Measurements from ENCODE around the gene IMMP1L. TPM values are rescaled to one million over a fixed set of nuclear protein-coding genes. Genes with fewer than 3 reads are reported as not detected.
A peak's percentile ranks its signal among the peaks of the same experiment; 100 is the strongest.

The IMMP1L gene
- total RNA-seq (ENCODE audit: low replicate concordance) = 27.7 and 35.2 TPM in 2 replicates
- long read RNA-seq, partial matches to known transcripts = 1 of 15 reads
- long read RNA-seq, other reads (novel, unspliced or antisense) = 7 of 15 reads

- peak within 1 kb of the TSS; percentile 99 for H3K27ac Mint-ChIP-seq
- peak; percentile 93 for DNase-seq (ENCODE audit: extremely low spot score, unreplicated experiment)
- H3K36me3 Mint-ChIP-seq = peaks cover 14% of the 10 kb centered on the region
- no peaks in the 10 kb centered on the region for H3K27me3 Mint-ChIP-seq
- TF ChIP-seq CTCF (conservative IDR thresholded peaks at IDR 0.05) = no peak
- H3K4me1 Mint-ChIP-seq (ENCODE audit: unreplicated experiment) = peaks cover 24% of the 10 kb centered on the region
- H3K9me3 Mint-ChIP-seq = no peaks in the 10 kb centered on the region
- H3K4me3 Mint-ChIP-seq = peak within 1 kb of the TSS; percentile 100
Observed at GRCh38 chr11:31509429-31510345, at the start of gene IMMP1L, which contains the start of gene ELP4. Gene IMMP1L, minus strand, starts transcription at chr11:31509622. Its CDS starts 46,346 bp downstream, at chr11:31463276. Gene ELP4, plus strand, starts transcription at chr11:31509767. Its CDS starts 18 bp downstream, at chr11:31509785.

GRCh38 chr11:31558001-31558400, 48.6 kb upstream of the IMMP1L start:
- H3K27me3 Mint-ChIP-seq = no peaks in the 10 kb centered on the region
- peaks cover under 1% of the 10 kb centered on the region for H3K36me3 Mint-ChIP-seq
- no peak for TF ChIP-seq CTCF (conservative IDR thresholded peaks at IDR 0.05)
- H3K4me3 Mint-ChIP-seq = no peak overlapping the region
- H3K4me1 Mint-ChIP-seq (ENCODE audit: unreplicated experiment) = no peaks in the 10 kb centered on the region
- no peak overlapping the region for H3K27ac Mint-ChIP-seq
- DNase-seq (ENCODE audit: extremely low spot score, unreplicated experiment) = no peak
- H3K9me3 Mint-ChIP-seq = no peaks in the 10 kb centered on the region

- Mint-ChIP-seq H3K9me3 (no peaks in the 10 kb centered on the region), H3K27me3 (no peaks in the 10 kb centered on the region), H3K36me3 (peaks cover 10% of the 10 kb centered on the region), H3K4me1 (ENCODE audit: unreplicated experiment) (no peaks in the 10 kb centered on the region), H3K27ac (no peak overlapping the region), H3K4me3 (no peak overlapping the region)
- TF ChIP-seq CTCF (conservative IDR thresholded peaks at IDR 0.05) = no peak
- DNase-seq (ENCODE audit: extremely low spot score, unreplicated experiment) = no peak
Observed at GRCh38 chr11:31555938-31556337, 46.5 kb upstream of the IMMP1L start.

GRCh38 chr11:31542862-31543261, 33.4 kb upstream of the IMMP1L start:
- no peaks in the 10 kb centered on the region for H3K27me3 Mint-ChIP-seq
- no peak overlapping the region for H3K4me3 Mint-ChIP-seq
- TF ChIP-seq CTCF (conservative IDR thresholded peaks at IDR 0.05) = no peak
- peaks cover 31% of the 10 kb centered on the region for H3K36me3 Mint-ChIP-seq
- H3K4me1 Mint-ChIP-seq (ENCODE audit: unreplicated experiment) = no peaks in the 10 kb centered on the region
- H3K27ac Mint-ChIP-seq = no peak overlapping the region
- peaks cover 3% of the 10 kb centered on the region for H3K9me3 Mint-ChIP-seq
- DNase-seq (ENCODE audit: extremely low spot score, unreplicated experiment) = no peak

- TF ChIP-seq CTCF (conservative IDR thresholded peaks at IDR 0.05) = no peak
- no peaks in the 10 kb centered on the region for H3K4me1 Mint-ChIP-seq (ENCODE audit: unreplicated experiment)
- DNase-seq (ENCODE audit: extremely low spot score, unreplicated experiment) = no peak
- H3K36me3 Mint-ChIP-seq = peaks cover 8% of the 10 kb centered on the region
- no peaks in the 10 kb centered on the region for H3K27me3 Mint-ChIP-seq
- H3K4me3 Mint-ChIP-seq = no peak overlapping the region
- H3K9me3 Mint-ChIP-seq = no peaks in the 10 kb centered on the region
- H3K27ac Mint-ChIP-seq = no peak overlapping the region
Observed at GRCh38 chr11:31535479-31535878, 26.1 kb upstream of the IMMP1L start.
